Smooth muscle cell (in vitro differentiated cells): Measurements from ENCODE around the gene ZBTB12. TPM values are rescaled to one million over a fixed set of nuclear protein-coding genes. Genes with fewer than 3 reads are reported as not detected.
"Not testable (repeated sequence)": the region's sequence is repeated elsewhere in the genome, so short reads cannot be mapped to it uniquely, and the experiment has no call there.

Experiments used
- DNase-seq: peaks from one replicate; lab custom pipeline; 2025; ENCODE audit not compliant: unreplicated experiment; lab: John Stamatoyannopoulos, UW
- H2AFZ ChIP-seq: fragments of 200-600 bp; sonication (generic); 2 replicates; pipeline ENCODE4 v1.6.0; 2016; ENCODE audit warnings: antibody characterized with exemption, low read depth, mild to moderate bottlenecking
- H3F3A ChIP-seq: fragments of 200-600 bp; sonication (generic); 2 replicates; pipeline ENCODE4 v1.6.0; 2017; ENCODE audit warnings: antibody characterized with exemption, low read depth
- H3K27ac ChIP-seq: fragments of 200-600 bp; sonication (generic); 2 replicates; pipeline ENCODE4 v1.5.1; 2016; ENCODE audit warnings: low read depth, mild to moderate bottlenecking
- H3K27me3 ChIP-seq: fragments of 200-600 bp; sonication (generic); 2 replicates; pipeline ENCODE4 v1.6.1; 2016; ENCODE audit warnings: low read depth, mild to moderate bottlenecking
- H3K36me3 ChIP-seq: fragments of 200-600 bp; sonication (generic); 2 replicates; pipeline ENCODE4 v1.5.1; 2016; ENCODE audit warnings: low read depth
- H3K4me1 ChIP-seq: fragments of 200-600 bp; sonication (generic); 2 replicates; pipeline ENCODE4 v1.5.1; 2016; ENCODE audit warnings: low read depth
- H3K4me2 ChIP-seq: fragments of 200-600 bp; sonication (generic); 2 replicates; pipeline ENCODE4 v1.6.0; 2016; ENCODE audit warnings: mild to moderate bottlenecking
- H3K4me3 ChIP-seq: fragments of 200-600 bp; sonication (generic); 2 replicates; pipeline ENCODE4 v1.5.1; 2016; ENCODE audit warnings: mild to moderate bottlenecking
- H3K79me2 ChIP-seq: fragments of 200-600 bp; sonication (generic); 2 replicates; pipeline ENCODE4 v1.6.0; 2016; ENCODE audit warnings: low read depth, mild to moderate bottlenecking
- H3K9ac ChIP-seq: fragments of 200-600 bp; sonication (generic); 2 replicates; pipeline ENCODE4 v1.6.0; 2016; ENCODE audit warnings: low read depth
- H3K9me3 ChIP-seq: fragments of 200-600 bp; sonication (generic); replicated peaks from 2 replicates; pipeline ENCODE4 v1.5.1; 2016; ENCODE audit warnings: low read depth
- H4K20me1 ChIP-seq: fragments of 200-600 bp; sonication (generic); 2 replicates; pipeline ENCODE4 v1.6.0; 2016; ENCODE audit warnings: low read depth
- CTCF ChIP-seq: fragments of 200-600 bp; sonication (generic); IDR thresholded peaks from 2 replicates; pipeline ENCODE4 v1.5.1; 2017; ENCODE audit warnings: borderline replicate concordance, mild to moderate bottlenecking, antibody characterized with exemption; ENCODE audit not compliant: insufficient read depth, poor library complexity, severe bottlenecking
- WGBS: methylation state at CpG from one replicate; pipeline ENCODE4 v1.1.7; 2016; ENCODE audit warnings: low lambda C conversion rate; 5-methylcytosine and 5-hydroxymethylcytosine counted together
- polyA plus RNA-seq: library from polyadenylated mRNA; unstranded; fragments of >200 nt; fragmentation: Nextera tagmentation; extraction: Ambion mirVana; gene quantifications from 2 replicates; pipeline ENCODE4 v1.2.1, GENCODE V29; 2016
- total RNA-seq: library from RNA; depleted of rRNA; stranded (reverse); fragments of >200 nt; gene quantifications from 2 replicates; pipeline ENCODE4 v1.2.3, GENCODE V29; 2014

ZBTB12 gene
- total and polyA plus RNA-seq, 2 experiments from 2014 or later: 0.04 TPM; not detected in 1

GRCh38 chr6:31907158-31907813 is 5.4 kb upstream of the ZBTB12 start:
- WGBS: 56% methylated on average over 7 of the region's 7 CpGs
- Histone ChIP-seq H4K20me1 (no peaks in the 10 kb centered on the region), H3K9ac (no peak overlapping the region), H3K36me3 (no peaks in the 10 kb centered on the region), H2AFZ (no peak overlapping the region), H3K9me3 (no peaks in the 10 kb centered on the region), H3K4me3 (no peak overlapping the region), H3K4me1 (peaks cover 16% of the 10 kb centered on the region), H3K27ac (no peak overlapping the region), H3K79me2 (no peaks in the 10 kb centered on the region), H3F3A (peaks cover 18% of the 10 kb centered on the region), H3K27me3 (no peaks in the 10 kb centered on the region), H3K4me2 (no peak overlapping the region)
- no peak for DNase-seq
- no peak for TF ChIP-seq CTCF

DNA sequence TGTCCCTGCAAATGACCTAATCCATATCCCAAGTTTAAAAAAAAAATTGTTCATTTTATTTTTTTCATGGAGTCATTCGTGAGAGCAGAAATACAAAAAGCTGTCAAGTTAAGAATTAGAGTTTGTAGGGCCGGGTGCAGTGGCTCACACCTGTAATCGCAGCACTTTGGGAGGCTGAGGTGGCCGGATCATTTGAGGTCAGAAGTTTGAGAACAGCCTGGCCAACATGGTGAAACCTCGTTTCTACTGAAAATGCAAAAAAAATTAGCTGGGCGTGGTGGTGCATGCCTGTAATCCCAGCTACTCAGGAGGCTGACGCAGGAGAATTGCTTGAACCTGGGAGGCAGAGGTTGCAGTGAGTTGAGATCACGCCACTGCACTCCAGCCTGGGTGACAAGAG is 4.8 kb upstream of the ZBTB12 start:
- not testable (repeated sequence) for DNase-seq, H3K9me3 ChIP-seq, H3K36me3 ChIP-seq, H3K4me3 ChIP-seq, H3K4me2 ChIP-seq, H2AFZ ChIP-seq, H3K27me3 ChIP-seq, H3K79me2 ChIP-seq, H3K9ac ChIP-seq, H4K20me1 ChIP-seq, H3K27ac ChIP-seq
- H3K4me1 ChIP-seq: peaks cover 16% of the 10 kb centered on the region
- 89% methylated on average over 8 of the region's 8 CpGs for WGBS
- peaks cover 18% of the 10 kb centered on the region for H3F3A ChIP-seq

- Histone ChIP-seq H4K20me1 (no peaks in the 10 kb centered on the region), H3K4me2 (no peak overlapping the region), H3K4me1 (peaks cover 16% of the 10 kb centered on the region), H3F3A (peaks cover 18% of the 10 kb centered on the region), H3K27me3 (no peaks in the 10 kb centered on the region), H2AFZ (no peak overlapping the region), H3K9ac (no peak overlapping the region), H3K36me3 (no peaks in the 10 kb centered on the region), H3K27ac (no peak overlapping the region), H3K4me3 (no peak overlapping the region), H3K9me3 (no peaks in the 10 kb centered on the region), H3K79me2 (no peaks in the 10 kb centered on the region)
- no peak for TF ChIP-seq CTCF
- 39% methylated on average over 4 of the region's 4 CpGs for WGBS
- no peak for DNase-seq
These were observed 4.2 kb upstream of the ZBTB12 start for GRCh38 chr6:31906122-31906521.

DNA sequence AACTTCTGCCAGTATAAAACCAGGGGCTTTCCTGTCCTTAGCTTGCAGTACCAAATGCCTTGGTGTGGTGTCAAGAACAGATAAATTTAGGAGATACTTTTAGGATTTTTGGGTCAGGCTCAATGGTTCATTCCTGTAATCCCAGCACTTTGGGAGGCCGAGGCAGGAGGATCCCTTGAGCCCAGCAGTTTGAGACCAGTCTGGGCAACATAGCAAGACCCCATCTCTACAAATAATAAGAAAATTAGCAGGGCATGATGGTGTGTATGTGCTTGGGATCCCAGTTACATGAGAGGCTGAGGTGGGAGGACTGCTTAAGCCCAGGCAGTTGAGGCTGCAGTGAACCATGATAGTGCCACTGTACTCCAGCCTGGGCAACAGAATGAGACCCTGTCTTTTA is 3.2 kb upstream of the ZBTB12 start:
- TF ChIP-seq CTCF: no peak
- Histone ChIP-seq H3K9me3 (no peaks in the 10 kb centered on the region), H3K27ac (no peak overlapping the region), H3K36me3 (no peaks in the 10 kb centered on the region), H3K27me3 (no peaks in the 10 kb centered on the region), H3K79me2 (no peaks in the 10 kb centered on the region), H3K4me3 (no peak overlapping the region), H4K20me1 (no peaks in the 10 kb centered on the region), H3K4me2 (no peak overlapping the region), H3F3A (peaks cover 18% of the 10 kb centered on the region), H2AFZ (no peak overlapping the region), H3K4me1 (peaks cover 16% of the 10 kb centered on the region), H3K9ac (no peak overlapping the region)
- WGBS: 100% methylated on average over 1 of the region's 1 CpG
- no peak for DNase-seq
